CD4-positive, alpha-beta T cell treated with Interleukin-10 for 1 hour (primary cell): ENCODE measurements around the gene PITPNM2.
"Not testable (repeated sequence)": the region's sequence is repeated elsewhere in the genome, so short reads cannot be mapped to it uniquely, and the experiment has no call there.

Experiments used
- DNase-seq: peaks from one replicate; pipeline ENCODE4 v3.0.0-alpha.2; 2020

The PITPNM2 gene

DNA sequence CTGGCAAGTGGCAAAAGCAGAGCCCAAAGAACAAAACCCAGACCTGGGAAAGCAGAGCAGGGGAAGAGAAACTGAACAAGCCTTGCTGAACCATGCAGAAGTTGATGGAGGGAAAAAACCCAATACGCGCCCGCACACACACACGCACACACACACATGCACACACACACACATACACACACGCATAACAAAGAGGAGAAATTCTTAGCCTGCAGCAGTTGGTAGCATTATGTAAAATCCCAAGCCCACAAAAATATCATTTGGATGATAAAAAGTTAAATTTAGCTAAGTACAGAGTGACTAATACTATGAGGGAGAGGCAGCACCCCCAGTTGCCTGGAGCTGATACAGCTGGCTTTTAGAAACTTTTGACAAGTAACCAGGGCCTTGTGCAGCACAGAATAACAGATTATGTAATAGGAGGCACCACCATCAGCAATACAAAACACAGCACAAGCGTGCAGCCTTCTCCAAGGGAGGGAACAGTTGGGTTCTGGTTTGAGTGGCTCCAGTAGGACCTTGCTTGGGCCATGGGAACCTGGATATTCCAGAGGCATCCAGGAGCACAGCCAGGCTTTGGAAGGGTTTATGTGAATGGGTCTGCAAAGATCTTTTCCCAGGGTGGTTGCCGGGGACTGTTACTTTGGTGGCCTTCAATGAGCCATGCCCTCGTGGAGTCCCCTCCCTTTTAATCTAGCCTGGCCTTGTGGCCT is 35.3 kb downstream of the PITPNM2 start:
- no peak for DNase-seq

- no peak for DNase-seq
Measured at GRCh38 chr12:123114304-123115083, 36.4 kb downstream of the PITPNM2 start.

- no peak for DNase-seq
Measured at GRCh38 chr12:123113026-123113425, 37.9 kb downstream of the PITPNM2 start.

DNA sequence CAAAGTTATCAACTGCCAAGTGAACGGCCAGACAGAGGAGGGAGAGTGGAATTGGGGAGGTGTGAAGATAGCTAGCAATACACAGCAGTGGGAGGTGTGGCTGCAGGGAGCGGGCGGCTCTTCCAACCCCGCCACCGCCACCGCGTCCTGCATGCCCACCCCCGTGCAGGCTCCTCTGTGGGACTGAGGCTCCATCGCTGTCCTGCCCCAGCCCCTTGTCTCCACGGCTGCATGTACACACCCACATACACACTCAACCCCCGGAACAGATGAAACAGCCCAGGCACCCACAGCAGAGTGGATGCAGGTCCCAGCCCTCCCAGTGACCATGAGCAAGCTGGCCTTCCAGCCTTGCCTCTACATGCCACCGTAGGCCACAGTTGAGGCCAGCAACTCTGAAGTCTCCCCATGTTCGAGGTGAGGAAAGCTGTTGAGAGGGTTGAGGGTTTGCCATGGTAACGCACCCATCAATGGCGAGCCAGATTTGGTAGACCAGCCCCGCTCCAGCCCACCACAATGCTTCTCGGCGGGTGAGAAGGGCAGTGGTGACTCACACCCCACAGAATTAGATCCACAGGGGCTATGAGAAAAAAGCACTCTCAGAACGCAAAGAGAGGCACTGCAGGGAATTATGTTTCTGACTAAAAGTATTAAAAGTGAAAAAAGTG is 39.3 kb downstream of the PITPNM2 start:
- no peak for DNase-seq

DNA sequence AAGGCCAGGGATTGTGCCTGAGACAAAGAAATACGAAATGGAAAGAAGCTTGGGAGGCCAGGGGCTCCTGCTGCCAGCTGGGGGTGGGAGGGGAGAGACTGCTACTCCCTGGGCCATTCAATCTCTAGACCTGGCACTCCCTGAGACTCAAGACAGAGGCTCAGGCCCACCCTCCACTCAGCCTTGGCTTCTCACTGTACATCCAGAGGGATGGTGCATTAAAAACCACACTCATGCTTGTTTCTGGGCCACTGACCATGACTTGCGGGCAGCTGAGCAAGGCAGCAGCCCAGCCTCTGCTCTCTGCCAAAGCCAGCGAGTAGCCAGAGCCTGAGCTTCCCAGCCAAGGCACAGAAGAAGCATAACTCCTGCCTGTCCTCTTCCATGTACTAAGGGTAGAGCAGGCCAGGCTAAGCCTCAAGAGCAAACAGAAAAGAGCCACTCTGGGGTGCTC is 41.5 kb downstream of the PITPNM2 start:
- no peak for DNase-seq

DNA sequence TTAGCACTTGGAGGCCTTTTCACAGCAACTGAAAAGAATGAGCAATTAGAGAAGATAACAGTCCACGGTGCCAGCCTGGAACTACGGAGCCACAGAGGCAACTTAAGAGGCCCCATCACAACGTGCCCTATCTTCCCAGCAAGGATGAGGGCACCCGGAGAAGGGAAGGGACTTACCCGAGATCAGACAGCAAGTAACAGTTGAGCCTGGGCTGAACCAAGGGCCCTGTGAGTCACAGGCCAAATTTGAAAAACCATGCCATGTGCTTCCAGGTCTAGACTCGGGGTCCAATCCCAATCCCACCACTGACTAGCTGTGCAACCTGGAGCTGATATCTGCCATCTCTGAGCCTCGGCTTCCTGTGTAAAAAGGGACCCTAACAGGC is 42.2 kb downstream of the PITPNM2 start:
- DNase-seq = no peak

DNA sequence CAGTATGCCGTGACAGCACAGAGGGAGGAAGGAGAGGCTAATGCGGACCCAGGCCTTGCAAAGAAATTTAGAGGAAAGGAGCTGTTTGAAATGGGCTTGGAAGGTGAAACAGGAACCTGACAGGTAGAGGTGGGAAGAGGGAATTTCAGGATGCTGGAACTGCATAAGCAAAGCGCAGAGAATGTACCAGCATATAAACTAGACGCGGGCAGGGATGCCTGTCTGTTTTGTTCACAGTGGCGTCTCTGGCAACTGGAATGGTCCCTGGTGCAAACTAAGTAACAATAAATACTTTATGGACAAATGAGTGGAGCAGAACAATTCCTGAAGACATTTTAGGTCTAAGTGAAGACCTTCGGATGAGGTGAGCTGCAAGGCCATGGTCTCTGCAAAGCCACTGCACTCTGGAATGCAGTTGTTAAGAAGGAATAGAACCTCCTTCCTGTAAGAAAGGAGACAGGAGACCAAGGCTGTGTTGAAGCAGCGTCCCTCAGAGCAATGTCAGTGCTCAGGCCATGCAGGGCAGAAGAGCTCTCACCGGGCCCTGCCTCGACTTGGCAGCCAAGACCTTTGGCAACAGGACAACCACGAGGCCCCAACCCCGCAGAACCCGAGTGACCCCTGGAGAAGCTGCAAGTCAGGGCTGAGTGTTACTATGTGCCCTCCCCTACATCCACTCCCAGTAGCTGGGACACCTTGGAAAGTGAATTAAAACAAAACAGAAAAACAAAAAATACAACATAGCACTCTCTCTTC is 42.8 kb downstream of the PITPNM2 start:
- no peak for DNase-seq

DNA sequence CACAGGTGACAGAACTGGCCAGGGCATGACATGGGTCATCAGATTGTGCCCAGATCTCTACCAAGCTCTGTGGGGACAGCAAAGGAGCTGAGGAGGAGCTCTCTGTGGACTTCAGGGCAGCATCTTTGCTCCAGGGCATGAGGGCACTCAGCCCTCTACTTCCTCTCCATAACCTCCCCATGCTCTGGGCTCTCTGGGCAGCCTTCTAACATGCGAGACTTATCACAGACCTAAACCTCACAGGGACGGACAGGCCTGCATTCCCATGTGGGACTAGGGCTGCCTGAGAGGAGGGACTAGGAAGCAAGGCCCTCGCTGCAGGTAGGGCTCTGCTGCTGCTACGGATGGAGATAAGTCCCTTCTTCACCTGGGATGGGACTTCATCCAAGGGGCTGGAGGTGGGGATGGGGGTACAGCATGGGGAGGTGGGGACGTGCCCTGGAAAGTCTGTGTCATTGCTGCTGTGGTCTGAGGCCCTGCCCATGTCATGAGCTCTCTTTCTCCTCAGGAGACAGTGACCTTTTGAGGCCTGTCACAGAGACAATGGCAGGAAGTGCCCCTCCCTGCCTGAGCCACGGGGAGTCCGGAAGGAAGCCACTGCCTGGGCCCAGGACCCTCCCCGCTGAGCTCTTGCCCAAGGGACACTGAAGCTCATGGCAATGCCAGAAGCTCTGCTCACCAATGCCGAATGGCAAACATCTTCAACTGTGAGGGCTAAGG is 44.1 kb downstream of the PITPNM2 start:
- peak; percentile 67 for DNase-seq

DNA sequence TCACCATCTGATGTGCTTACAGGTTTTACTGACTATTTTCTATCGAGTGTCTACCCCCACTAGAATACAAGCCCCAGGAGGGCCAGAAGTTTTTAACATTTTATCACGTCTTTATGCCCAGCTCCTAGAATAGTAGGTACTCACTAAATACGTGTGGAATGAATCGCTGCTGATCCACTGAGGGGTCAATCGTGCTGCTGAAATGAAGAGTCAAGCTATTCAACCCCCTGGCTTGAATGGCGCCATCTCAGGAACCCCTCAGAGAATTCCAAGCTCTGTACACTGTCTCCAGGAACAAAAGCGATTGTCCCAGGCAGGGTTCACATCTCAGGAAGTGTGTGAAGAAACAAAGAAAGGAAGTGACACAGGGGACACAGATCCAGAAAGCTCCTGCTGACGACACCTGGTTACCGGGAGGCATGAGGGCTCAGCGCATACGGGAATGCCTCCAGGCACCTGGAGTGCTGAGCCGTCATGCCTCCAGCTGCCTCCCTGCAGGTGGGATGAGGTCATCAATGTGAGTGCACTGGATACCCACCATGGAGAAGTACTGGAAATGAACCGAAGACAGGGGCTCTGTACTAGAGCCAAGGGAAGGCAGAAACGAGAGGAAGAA is 45.6 kb downstream of the PITPNM2 start:
- DNase-seq = no peak

DNA sequence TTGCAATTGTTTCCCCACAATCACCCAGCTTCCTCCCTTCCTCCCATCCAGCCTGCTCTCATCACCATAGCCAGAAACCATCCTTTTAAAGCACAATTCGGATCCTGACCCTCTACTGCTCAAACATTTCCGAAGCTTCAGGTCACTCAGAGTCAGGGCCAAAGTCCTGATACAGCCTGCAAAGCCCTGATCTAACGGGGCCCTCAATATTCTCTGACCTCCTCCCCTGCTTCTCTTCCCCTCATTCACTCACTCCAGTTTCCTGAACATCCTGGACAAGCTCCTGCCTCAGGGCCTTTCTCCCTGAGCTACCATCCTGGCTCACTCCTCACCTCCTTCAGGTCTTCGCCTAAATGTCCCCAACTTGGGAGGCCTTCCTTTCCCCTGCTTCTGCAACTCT is 46.1 kb downstream of the PITPNM2 start:
- no peak for DNase-seq

DNA sequence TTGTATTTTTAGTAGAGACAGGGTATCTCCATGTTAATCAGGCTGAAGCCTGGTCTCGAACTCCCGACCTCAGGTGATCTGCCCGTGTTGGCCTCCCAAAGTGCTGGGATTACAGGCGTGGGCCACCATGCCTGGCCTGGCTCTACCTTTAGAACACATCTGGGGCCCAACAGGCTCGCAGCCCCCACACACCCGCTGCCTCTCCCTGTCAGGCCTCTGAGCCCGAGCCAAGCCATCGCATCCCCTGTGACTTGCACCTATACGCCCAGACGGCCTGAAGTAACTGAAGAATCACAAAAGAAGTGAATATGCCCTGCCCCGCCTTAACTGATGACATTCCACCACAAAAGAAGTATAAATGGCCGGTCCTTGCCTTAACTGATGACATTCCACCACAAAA is 46.8 kb downstream of the PITPNM2 start:
- DNase-seq = not testable (repeated sequence)

GRCh38 chr12:123102781-123103503 is 47.9 kb downstream of the PITPNM2 start:
- DNase-seq = no peak

DNA sequence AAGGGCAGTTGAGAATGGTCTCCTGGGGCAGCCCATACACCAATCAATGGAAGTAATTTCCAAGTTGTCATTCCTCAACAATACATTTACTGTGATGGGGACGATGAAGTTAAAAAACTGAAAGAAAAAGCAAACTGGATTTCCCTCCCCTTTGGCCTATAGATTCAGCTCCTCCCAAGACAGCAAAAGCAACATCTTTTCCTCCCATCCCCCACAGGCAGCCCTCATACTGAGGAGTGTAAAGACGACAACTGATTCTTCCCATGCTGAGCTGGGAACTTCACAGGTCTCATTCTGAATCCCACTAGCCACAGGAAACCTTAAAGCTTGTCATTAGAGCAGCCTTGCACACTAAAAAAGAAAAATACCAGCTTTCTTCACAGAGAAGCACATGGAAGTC is 48.5 kb downstream of the PITPNM2 start:
- no peak for DNase-seq

DNA sequence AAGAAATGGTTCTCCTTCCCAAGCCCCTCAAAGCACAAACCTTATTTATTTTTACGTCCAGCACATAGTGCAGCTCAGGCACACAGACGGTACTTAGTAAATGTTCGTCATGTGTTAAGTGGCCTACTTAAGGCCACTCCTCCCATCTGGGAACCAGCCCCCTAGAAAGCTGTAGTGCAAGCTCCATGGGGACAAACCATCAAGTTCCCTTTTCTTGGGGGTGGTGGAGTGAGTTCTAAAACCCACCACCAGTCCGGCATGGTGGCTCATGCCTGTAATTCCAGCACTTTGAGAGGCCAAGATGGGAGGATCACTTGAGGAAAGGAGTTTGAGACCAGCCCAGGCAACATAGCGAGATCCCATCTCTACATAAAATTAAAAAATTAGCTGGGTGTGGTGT is 49.4 kb downstream of the PITPNM2 start:
- no peak for DNase-seq
